PFSK-1 (cell line): ENCODE measurements around the gene CACNA1F.

Source experiments
- FOXP2 ChIP-seq: optimal IDR thresholded peaks from 2 replicates; pipeline ENCODE3; 2011; ENCODE audit warnings: borderline replicate concordance, control low read depth, inconsistent platforms; ENCODE audit not compliant: insufficient read depth; ENCODE audit errors: extremely low read length, extremely low read depth
- POLR2AphosphoS5 ChIP-seq: IDR thresholded peaks from 2 replicates; pipeline ENCODE4 v1.6.1; 2012; ENCODE audit warnings: low read depth, mild to moderate bottlenecking, control low read depth, low read length, moderate library complexity
- REST ChIP-seq, 2 experiments: IDR thresholded peaks; 2 replicates each; pipeline versions ENCODE4 v1.6.1 to v1.8.0; 2011 to 2012; ENCODE audit warnings: low read depth in 2 of 2, low read length in 2 of 2, control low read depth in 1 of 2, inconsistent platforms in 1 of 2, mild to moderate bottlenecking in 1 of 2, moderate library complexity in 1 of 2; ENCODE audit not compliant: insufficient read depth in 1 of 2
- SIN3A ChIP-seq: IDR thresholded peaks from 2 replicates; pipeline ENCODE4 v1.6.1; 2012; ENCODE audit warnings: mild to moderate bottlenecking, low read length, moderate library complexity, borderline replicate concordance; ENCODE audit not compliant: insufficient read depth
- TAF1 ChIP-seq: IDR thresholded peaks from 2 replicates; pipeline ENCODE4 v1.6.1; 2012; ENCODE audit warnings: low read length, control low read depth, borderline replicate concordance; ENCODE audit not compliant: insufficient read depth

The CACNA1F gene

GRCh38 chrX:49276207-49276606 lies 43.1 kb upstream of the CACNA1F start:
- TF ChIP-seq POLR2AphosphoS5 = no peak
- TF ChIP-seq FOXP2 = no peak
- TF ChIP-seq REST (IDR thresholded peaks at IDR 0.05; ENCODE audit: insufficient read depth in 1 of 2, low read depth in 2 of 2, low read length in 2 of 2) = no peak
- TF ChIP-seq SIN3A = no peak
- no peak for TF ChIP-seq TAF1

DNA sequence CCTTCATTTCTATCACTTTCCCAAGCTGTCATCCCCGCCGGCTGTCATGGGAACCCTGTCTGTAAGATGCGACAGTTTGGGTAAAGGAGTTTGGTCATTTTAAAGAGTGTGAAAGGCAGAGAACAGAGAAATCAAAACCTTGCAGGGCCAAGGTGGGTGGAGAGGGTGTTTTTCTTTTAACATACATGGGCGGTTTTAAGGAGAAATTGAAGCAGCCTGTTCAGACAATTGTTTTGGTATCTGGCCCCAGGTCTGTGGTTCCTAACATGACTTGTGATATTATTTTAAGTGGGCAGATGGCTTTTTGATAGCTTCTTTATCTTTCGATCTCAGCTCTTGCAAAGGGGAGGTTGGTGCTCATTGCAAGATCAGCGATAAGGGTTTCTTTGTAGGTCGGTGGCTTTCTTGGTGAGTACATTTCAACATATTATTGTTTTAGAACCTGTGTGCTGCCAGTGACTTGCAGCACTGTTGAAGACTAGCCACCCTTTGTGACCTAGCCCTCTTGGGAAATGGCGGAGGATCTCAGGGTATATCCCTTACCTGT lies 40.1 kb upstream of the CACNA1F start:
- TF ChIP-seq REST (IDR thresholded peaks at IDR 0.05; ENCODE audit: insufficient read depth in 1 of 2, low read depth in 2 of 2, low read length in 2 of 2) (no peak), TAF1 (no peak), FOXP2 (no peak), SIN3A (no peak), POLR2AphosphoS5 (no peak)

DNA sequence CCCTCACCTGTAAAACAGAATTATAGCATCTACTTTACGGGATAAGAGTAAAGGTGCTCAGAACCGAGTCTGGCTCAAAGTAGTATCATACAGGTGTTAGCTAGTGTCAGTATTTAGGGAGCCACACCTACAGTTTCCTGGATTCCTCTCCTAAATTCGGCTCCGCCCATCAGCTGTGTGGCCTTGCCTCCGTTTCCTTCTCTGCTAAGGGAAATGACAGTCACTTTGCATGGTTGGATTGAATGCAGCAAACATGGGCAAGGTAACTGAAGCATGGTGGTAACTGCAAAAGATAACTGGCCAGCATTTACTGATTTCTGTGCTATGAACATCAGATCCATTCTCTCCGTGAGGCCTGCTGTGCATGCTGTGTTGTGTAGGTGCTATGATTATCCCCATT lies 39.3 kb upstream of the CACNA1F start:
- TF ChIP-seq SIN3A = no peak

DNA sequence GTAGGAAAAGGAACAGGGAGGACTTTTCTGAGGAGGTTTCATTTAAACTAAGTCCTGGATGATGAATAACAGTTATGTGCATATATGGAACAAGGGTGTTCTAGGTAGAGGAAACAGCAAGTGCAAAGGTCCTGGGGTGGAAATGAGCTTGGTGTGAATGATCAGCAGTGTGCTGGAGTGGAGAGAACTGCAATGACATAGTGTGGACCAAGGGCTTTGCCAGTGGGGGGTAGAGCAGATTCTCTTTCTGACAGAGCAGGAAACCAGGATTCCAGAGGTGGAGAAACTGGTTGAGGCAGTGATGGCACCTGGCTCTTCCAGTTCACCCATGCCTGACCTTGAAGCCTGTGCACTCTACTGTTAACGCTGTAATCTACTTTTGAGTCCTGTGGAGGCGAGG lies 38.2 kb upstream of the CACNA1F start:
- no peak for TF ChIP-seq SIN3A
- TF ChIP-seq TAF1 = no peak
- TF ChIP-seq FOXP2 = no peak
- TF ChIP-seq POLR2AphosphoS5 = no peak
- no peak for TF ChIP-seq REST (IDR thresholded peaks at IDR 0.05; ENCODE audit: insufficient read depth in 1 of 2, low read depth in 2 of 2, low read length in 2 of 2)

GRCh38 chrX:49270249-49270921 lies 37.2 kb upstream of the CACNA1F start:
- TF ChIP-seq SIN3A (no peak), FOXP2 (no peak), POLR2AphosphoS5 (no peak), REST (IDR thresholded peaks at IDR 0.05; ENCODE audit: insufficient read depth in 1 of 2, low read depth in 2 of 2, low read length in 2 of 2) (no peak), TAF1 (no peak)
